Measurements from ENCODE around the gene SLC25A36. TPM values are rescaled to one million over a fixed set of nuclear protein-coding genes. Genes with fewer than 3 reads are reported as not detected.

The SLC25A36 gene
- total and polyA plus RNA-seq, 7 donors = 10.4 to 52.3 (median 23.9) TPM

DNA sequence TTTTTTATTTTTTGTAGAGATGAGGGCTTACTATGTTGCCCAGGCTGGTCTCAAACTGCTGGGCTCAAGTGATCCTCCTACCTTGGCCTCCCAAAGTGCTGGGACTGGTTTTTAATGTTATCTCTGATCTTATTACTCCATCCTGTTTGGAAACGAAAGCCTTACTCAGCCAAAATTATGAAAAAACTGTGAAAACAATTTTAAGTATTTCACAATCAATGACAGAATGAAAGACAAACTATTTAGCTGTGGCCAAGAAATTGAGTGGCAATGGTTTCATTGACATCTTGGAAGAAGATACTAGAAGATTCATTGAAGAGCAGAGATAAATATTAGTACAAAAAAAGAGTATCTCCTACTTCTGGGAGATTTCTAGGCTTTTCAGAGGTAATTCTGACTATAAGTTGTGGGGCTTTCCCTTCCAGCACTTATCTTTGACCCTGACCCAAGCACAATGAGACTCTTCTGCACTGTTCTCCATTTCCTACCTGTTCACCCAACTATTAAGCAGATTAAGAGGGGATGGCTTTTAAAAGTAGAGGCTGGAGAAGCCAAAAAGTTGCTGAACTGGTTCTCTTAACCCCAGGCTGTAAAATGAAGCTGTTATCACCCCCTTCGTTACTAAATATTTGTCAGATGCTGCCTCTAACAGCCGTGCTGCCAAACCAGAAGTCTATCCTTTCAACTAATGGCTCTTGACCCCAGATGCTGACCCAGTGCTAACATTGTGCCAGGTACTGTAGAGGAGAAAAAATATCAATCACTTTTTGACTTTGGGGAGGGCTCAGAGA is 14.2 kb upstream of the SLC25A36 start:
- Histone ChIP-seq H3K27ac (no peak overlapping the region), H3K4me3 (no peak overlapping the region), H3K9me3 (no peaks in the 10 kb centered on the region), H3K36me3 (ENCODE audit: insufficient read depth in 1 of 2, low read depth in 1 of 2) (no peaks in the 10 kb centered on the region), H3K27me3 (ENCODE audit: insufficient read depth in 3 of 3, low read length in 2 of 3) (no peaks in the 10 kb centered on the region), H3K4me1 (peaks cover 11% of the 10 kb centered on the region)
- intact Hi-C loops (cut with DNase I) = no loop called here
- TF ChIP-seq, protein P1, sequence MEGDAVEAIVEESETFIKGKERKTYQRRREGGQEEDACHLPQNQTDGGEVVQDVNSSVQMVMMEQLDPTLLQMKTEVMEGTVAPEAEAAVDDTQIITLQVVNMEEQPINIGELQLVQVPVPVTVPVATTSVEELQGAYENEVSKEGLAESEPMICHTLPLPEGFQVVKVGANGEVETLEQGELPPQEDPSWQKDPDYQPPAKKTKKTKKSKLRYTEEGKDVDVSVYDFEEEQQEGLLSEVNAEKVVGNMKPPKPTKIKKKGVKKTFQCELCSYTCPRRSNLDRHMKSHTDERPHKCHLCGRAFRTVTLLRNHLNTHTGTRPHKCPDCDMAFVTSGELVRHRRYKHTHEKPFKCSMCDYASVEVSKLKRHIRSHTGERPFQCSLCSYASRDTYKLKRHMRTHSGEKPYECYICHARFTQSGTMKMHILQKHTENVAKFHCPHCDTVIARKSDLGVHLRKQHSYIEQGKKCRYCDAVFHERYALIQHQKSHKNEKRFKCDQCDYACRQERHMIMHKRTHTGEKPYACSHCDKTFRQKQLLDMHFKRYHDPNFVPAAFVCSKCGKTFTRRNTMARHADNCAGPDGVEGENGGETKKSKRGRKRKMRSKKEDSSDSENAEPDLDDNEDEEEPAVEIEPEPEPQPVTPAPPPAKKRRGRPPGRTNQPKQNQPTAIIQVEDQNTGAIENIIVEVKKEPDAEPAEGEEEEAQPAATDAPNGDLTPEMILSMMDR (IDR thresholded peaks at IDR 0.05) = no peak
- WGBS, 3 donors = 49 to 65% (median 51%) methylated on average over 3 of the region's 3 CpGs
- no peak for DNase-seq
- ATAC-seq = no peak

DNA sequence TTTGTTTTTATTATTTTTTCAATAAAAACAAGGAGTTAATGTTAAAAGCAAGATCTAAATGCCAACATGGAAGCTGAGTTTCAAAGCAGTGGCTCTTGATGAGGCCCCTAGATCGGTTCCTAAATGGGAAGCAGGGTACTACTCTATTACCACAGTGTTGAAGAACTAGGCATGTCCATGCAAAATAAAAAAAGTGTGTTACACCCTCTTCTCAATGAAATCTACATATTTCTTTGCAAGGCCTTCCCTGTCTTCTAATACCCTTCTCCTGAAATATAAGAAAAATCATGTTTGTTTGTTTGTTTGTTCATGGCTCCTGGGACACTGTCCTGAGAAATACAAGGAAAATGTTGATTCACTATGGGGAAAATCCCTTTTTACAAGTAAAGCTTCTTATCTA is 12.2 kb upstream of the SLC25A36 start:
- no peaks in the 10 kb centered on the region for H3K9me3 ChIP-seq
- intact Hi-C loops (cut with DNase I) = no loop called here

DNA sequence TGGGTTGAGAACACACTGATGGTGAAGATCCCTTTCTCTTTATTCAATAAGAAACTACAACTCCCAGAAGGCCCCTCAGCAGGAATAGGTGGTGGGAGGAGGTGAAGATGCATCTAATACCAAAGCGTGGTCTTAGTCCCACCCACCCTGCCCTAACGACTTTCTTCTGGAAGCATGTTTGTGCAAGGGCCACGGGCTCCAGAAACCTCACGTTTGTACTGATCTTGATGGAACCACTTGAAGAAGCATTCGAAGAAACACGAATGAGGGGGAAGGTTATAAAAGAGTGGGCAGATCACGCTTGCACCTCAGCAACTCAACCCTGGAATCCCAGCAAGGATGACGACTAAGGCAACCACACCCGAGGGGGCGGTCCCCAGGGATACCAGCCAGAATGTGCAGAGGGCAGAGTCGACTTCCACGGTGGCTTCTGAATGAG is 10.6 kb upstream of the SLC25A36 start:
- Histone ChIP-seq H3K27me3 (ENCODE audit: insufficient read depth in 3 of 3, low read length in 2 of 3) (no peaks in the 10 kb centered on the region), H3K36me3 (ENCODE audit: insufficient read depth in 1 of 2, low read depth in 1 of 2) (no peaks in the 10 kb centered on the region), H3K4me3 (no peak overlapping the region), H3K27ac (no peak overlapping the region), H3K4me1 (no peaks in the 10 kb centered on the region), H3K9me3 (no peaks in the 10 kb centered on the region)
- TF ChIP-seq, protein P1 (IDR thresholded peaks at IDR 0.05) = no peak
- intact Hi-C loops (cut with DNase I) = no loop called here
- ATAC-seq (no peak), DNase-seq (no peak)
- 14 to 26% (median 21%) methylated on average over 12 of the region's 12 CpGs for WGBS, 3 donors

More for the DNA sequence above, 12.2 kb upstream of the SLC25A36 start:
- ATAC-seq (no peak), DNase-seq (no peak)
- TF ChIP-seq, protein P1 (IDR thresholded peaks at IDR 0.05) = no peak
- H3K27ac ChIP-seq = no peak overlapping the region
- no peaks in the 10 kb centered on the region for H3K36me3 ChIP-seq (ENCODE audit: insufficient read depth in 1 of 2, low read depth in 1 of 2)
- H3K27me3 ChIP-seq (ENCODE audit: insufficient read depth in 3 of 3, low read length in 2 of 3) = no peaks in the 10 kb centered on the region
- H3K4me3 ChIP-seq = no peak overlapping the region
- H3K4me1 ChIP-seq = peaks cover 11% of the 10 kb centered on the region
- WGBS, 3 donors = 91 to 97% (median 96%) methylated on average over 1 of the region's 1 CpG

DNA sequence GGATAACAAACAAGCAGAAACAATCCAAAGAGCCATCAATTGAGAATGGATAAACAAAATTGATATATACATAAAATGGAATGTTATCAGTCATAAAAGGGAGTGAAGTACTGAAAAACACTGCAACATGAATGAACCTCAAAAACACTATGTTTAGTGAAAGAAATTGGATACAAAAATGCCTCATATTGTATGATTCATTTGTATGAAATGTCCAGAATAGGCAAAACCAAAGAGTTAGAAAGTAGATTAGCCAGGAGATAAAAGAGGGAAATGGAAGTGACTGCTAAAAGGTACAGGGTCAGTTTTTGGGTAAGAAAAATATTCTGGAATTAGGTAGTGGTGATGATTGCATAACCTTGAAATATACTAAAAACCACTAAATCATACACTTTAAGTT is 9.8 kb upstream of the SLC25A36 start:
- H3K27me3 ChIP-seq (ENCODE audit: insufficient read depth in 3 of 3, low read length in 2 of 3) = no peaks in the 10 kb centered on the region
- H3K9me3 ChIP-seq = no peaks in the 10 kb centered on the region
- no peaks in the 10 kb centered on the region for H3K36me3 ChIP-seq (ENCODE audit: insufficient read depth in 1 of 2, low read depth in 1 of 2)
- intact Hi-C loops (cut with DNase I) = no loop called here
- no peak overlapping the region for H3K27ac ChIP-seq
- H3K4me1 ChIP-seq = no peaks in the 10 kb centered on the region
- no peak for DNase-seq
- ATAC-seq = no peak
- TF ChIP-seq, protein P1 (IDR thresholded peaks at IDR 0.05) = no peak
- H3K4me3 ChIP-seq = no peak overlapping the region

DNA sequence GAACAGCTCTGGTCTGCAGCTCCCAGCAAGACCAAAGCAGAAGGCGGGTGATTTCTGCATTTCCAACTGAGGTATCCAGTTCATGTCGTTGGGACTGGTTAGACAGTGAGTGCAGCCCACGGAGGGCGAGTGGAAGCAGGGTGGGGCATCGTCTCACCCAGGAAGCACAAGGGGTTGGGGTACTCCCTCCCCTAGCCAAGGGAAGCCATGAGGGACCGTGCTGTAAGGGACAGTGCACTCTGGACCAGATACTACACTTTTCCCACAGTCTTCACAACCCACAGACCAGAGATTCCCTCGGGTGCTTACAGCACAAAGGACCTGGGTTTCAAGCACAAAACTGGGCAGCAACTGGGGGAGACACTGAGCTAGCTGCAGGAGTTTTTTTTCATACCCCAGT is 8.5 kb upstream of the SLC25A36 start:
- no peak overlapping the region for H3K4me3 ChIP-seq
- no peaks in the 10 kb centered on the region for H3K36me3 ChIP-seq (ENCODE audit: insufficient read depth in 1 of 2, low read depth in 1 of 2)
- H3K27ac ChIP-seq = no peak overlapping the region
- WGBS, 3 donors = 77 to 85% (median 84%) methylated on average over 7 of the region's 7 CpGs
- intact Hi-C loops (cut with DNase I) = no loop called here
- no peaks in the 10 kb centered on the region for H3K4me1 ChIP-seq
- TF ChIP-seq, protein P1 (IDR thresholded peaks at IDR 0.05) = no peak
- no peak for ATAC-seq
- H3K27me3 ChIP-seq (ENCODE audit: insufficient read depth in 3 of 3, low read length in 2 of 3) = no peaks in the 10 kb centered on the region
- DNase-seq = no peak
- H3K9me3 ChIP-seq = no peaks in the 10 kb centered on the region

Measured in psoas muscle (tissue), 8 donors.